Transverse colon (tissue), 4 donors: ENCODE results near the gene HTT-AS.

Experiments
- EP300 ChIP-seq: sonication (generic); formaldehyde crosslinking; IDR thresholded peaks from one replicate; pipeline ENCODE4 v1.6.1; 2017; ENCODE audit warnings: antibody characterized with exemption, low read depth
- POLR2A ChIP-seq: fragments of 450-650 bp; IDR thresholded peaks from one replicate; pipeline ENCODE4 v1.6.1; 2016; ENCODE audit warnings: antibody characterized with exemption, mild to moderate bottlenecking, moderate library complexity
- POLR2AphosphoS5 ChIP-seq, 3 donors: sonication (generic); formaldehyde crosslinking; IDR thresholded peaks; one replicate each; pipeline ENCODE4 v1.6.1; 2016; ENCODE audit warnings: antibody characterized with exemption in 3 of 3
- TF ChIP-seq, protein P1 (sequence below), 5 experiments: fragments of 200-600 bp in 3 of 5; fragments of 450-650 bp in 2 of 5; sonication (generic) in 3 of 5; IDR thresholded peaks; 1 replicate in 2 of 5; 2 replicates in 3 of 5; pipeline ENCODE4 v1.5.1; 2016 to 2017; ENCODE audit warnings: antibody characterized with exemption in 5 of 5, inconsistent platforms in 3 of 5, mild to moderate bottlenecking in 2 of 5, moderate library complexity in 1 of 5

DNA sequence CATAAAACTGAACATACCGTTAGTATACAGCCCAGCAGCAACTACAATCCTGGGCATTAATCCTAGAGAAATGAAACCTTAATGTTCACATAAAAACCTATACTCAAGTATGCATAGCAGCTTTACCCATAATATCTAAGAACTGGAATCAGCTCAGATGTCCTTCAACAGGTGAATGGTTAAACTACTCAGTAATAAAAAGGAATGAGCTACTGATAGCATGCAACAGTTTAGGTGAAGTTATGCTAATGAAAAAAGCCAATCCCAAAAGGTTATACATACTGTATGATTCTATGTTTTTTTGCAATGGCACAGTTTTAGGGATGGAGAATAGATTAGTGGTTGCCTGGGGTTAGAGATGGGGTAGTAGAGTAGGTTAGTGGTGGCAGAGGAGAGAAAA, 9.4 kb upstream of the HTT-AS start:
- TF ChIP-seq, protein P1, sequence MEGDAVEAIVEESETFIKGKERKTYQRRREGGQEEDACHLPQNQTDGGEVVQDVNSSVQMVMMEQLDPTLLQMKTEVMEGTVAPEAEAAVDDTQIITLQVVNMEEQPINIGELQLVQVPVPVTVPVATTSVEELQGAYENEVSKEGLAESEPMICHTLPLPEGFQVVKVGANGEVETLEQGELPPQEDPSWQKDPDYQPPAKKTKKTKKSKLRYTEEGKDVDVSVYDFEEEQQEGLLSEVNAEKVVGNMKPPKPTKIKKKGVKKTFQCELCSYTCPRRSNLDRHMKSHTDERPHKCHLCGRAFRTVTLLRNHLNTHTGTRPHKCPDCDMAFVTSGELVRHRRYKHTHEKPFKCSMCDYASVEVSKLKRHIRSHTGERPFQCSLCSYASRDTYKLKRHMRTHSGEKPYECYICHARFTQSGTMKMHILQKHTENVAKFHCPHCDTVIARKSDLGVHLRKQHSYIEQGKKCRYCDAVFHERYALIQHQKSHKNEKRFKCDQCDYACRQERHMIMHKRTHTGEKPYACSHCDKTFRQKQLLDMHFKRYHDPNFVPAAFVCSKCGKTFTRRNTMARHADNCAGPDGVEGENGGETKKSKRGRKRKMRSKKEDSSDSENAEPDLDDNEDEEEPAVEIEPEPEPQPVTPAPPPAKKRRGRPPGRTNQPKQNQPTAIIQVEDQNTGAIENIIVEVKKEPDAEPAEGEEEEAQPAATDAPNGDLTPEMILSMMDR (IDR thresholded peaks at IDR 0.05), result no peak
- no peak for TF ChIP-seq POLR2A
- TF ChIP-seq POLR2AphosphoS5 (IDR thresholded peaks at IDR 0.05), result no peak
- no peak for TF ChIP-seq EP300
